SK-N-SH (cell line): ENCODE data around the gene RPGRIP1L. TPM values are rescaled to one million over a fixed set of nuclear protein-coding genes. Genes with fewer than 3 reads are reported as not detected.

ENCODE experiments used
- CTCF ChIA-PET: fragments of 300-600, 350-600 bp; formaldehyde crosslinking; extraction: SDS; loops from one replicate; lab custom pipeline; 2021; lab: Yijun Ruan, JAX
- POLR2A ChIA-PET: fragments of 350-600 bp; sonication (Branson Sonifier 250); formaldehyde crosslinking; extraction: SDS; loops from one replicate; lab custom pipeline; 2020; ENCODE audit warnings: antibody characterized with exemption, inconsistent platforms; lab: Yijun Ruan, JAX
- DNase-seq: peaks from one replicate; pipeline ENCODE4 v3.0.0; 2012
- H2AFZ ChIP-seq: fragments of 200-600 bp; sonication (generic); 2 replicates; pipeline ENCODE4 v1.8.1; 2016; ENCODE audit warnings: antibody characterized with exemption, mild to moderate bottlenecking, low read depth
- H3F3A ChIP-seq: fragments of 200-600 bp; sonication (generic); replicated peaks from 2 replicates; pipeline ENCODE3; 2016; ENCODE audit warnings: antibody characterized with exemption, mild to moderate bottlenecking; ENCODE audit not compliant: insufficient read depth
- H3K27ac ChIP-seq, 2 experiments: fragments of 200-500 bp in 1 of 2; fragments of 200-600 bp in 1 of 2; sonication (Bioruptor generic) in 1 of 2; sonication (generic), shearing (Covaris generic) in 1 of 2; 2 replicates each; pipeline versions ENCODE4 v1.5.1 to v1.6.1; 2014 to 2016; ENCODE audit warnings: low read depth in 2 of 2, inconsistent platforms in 1 of 2, low read length in 1 of 2, mild to moderate bottlenecking in 1 of 2, mixed read lengths in 1 of 2
- H3K27me3 ChIP-seq: fragments of 200-600 bp; sonication (generic), shearing (Covaris generic); 2 replicates; pipeline ENCODE4 v1.6.1; 2016; ENCODE audit warnings: mixed run types; ENCODE audit not compliant: insufficient read depth
- H3K36me3 ChIP-seq, 2 experiments: fragments of 200-500 bp in 1 of 2; fragments of 200-600 bp in 1 of 2; sonication (Bioruptor generic) in 1 of 2; sonication (generic) in 1 of 2; replicated peaks in 1 of 2; 2 replicates each; pipeline versions ENCODE3 to v1.5.1; 2014 to 2016; ENCODE audit warnings: low read length in 1 of 2, mild to moderate bottlenecking in 1 of 2; ENCODE audit not compliant: insufficient read depth in 2 of 2, control insufficient read depth in 1 of 2
- H3K4me1 ChIP-seq, 2 experiments: fragments of 200-500 bp in 1 of 2; fragments of 200-600 bp in 1 of 2; sonication (Bioruptor generic) in 1 of 2; sonication (generic), shearing (Covaris generic) in 1 of 2; 2 replicates each; pipeline versions ENCODE4 v1.5.1 to v1.6.1; 2014 to 2016; ENCODE audit warnings: low read depth in 1 of 2, low read length in 1 of 2, mixed run types in 1 of 2; ENCODE audit not compliant: insufficient read depth in 2 of 2, control insufficient read depth in 1 of 2
- H3K4me2 ChIP-seq: fragments of 200-600 bp; sonication (generic), shearing (Covaris generic); 2 replicates; pipeline ENCODE4 v1.6.1; 2017; ENCODE audit warnings: mixed run types
- H3K4me3 ChIP-seq, 2 experiments: fragments of 200-500 bp in 1 of 2; fragments of 200-600 bp in 1 of 2; sonication (Bioruptor generic) in 1 of 2; sonication (generic), shearing (Covaris generic) in 1 of 2; 2 replicates each; pipeline versions ENCODE4 v1.5.1 to v1.8.1; 2014 to 2016; ENCODE audit warnings: low read depth in 2 of 2, inconsistent platforms in 1 of 2, low read length in 1 of 2, mild to moderate bottlenecking in 1 of 2, mixed read lengths in 1 of 2, moderate library complexity in 1 of 2
- H3K79me2 ChIP-seq: fragments of 200-600 bp; sonication (generic); 2 replicates; pipeline ENCODE4 v1.8.1; 2017; ENCODE audit warnings: mild to moderate bottlenecking; ENCODE audit not compliant: insufficient read depth
- H3K9ac ChIP-seq: fragments of 200-600 bp; sonication (generic); 2 replicates; pipeline ENCODE4 v1.6.1; 2017; ENCODE audit warnings: mixed run types
- H3K9me2 ChIP-seq: fragments of 200-600 bp; sonication (generic); 2 replicates; pipeline ENCODE4 v1.6.1; 2017; ENCODE audit warnings: mixed run types
- H3K9me3 ChIP-seq: fragments of 200-600 bp; sonication (generic); 2 replicates; pipeline ENCODE4 v1.6.1; 2017; ENCODE audit warnings: mixed run types, mild to moderate bottlenecking, moderate library complexity
- H4K20me1 ChIP-seq: fragments of 200-600 bp; sonication (generic); 2 replicates; pipeline ENCODE4 v1.6.1; 2017; ENCODE audit warnings: mild to moderate bottlenecking, mixed run types; ENCODE audit not compliant: insufficient read depth
- CHD2 ChIP-seq: fragments of 150-350 bp; IDR thresholded peaks from 2 replicates; pipeline ENCODE4 v1.6.1; 2018; ENCODE audit warnings: low read length; ENCODE audit not compliant: partially characterized antibody
- FOSL2 ChIP-seq: IDR thresholded peaks from 2 replicates; pipeline ENCODE4 v1.4.0; 2012; ENCODE audit warnings: low read depth, mild to moderate bottlenecking, moderate library complexity, borderline replicate concordance
- FOXJ3 ChIP-seq: sonication (generic); formaldehyde crosslinking; IDR thresholded peaks from 2 replicates; pipeline ENCODE4 v1.5.1; 2020; ENCODE audit warnings: mild to moderate bottlenecking, missing genetic modification reagents
- GATA2 ChIP-seq: sonication (generic); formaldehyde crosslinking; IDR thresholded peaks from 2 replicates; pipeline ENCODE4 v1.5.0; 2020; ENCODE audit warnings: mild to moderate bottlenecking, missing genetic modification reagents
- IRF3 ChIP-seq: fragments of 150-350 bp; IDR thresholded peaks from 2 replicates; pipeline ENCODE4 v1.6.1; 2016; ENCODE audit warnings: mild to moderate bottlenecking, low read depth, low read length
- JUND ChIP-seq: IDR thresholded peaks from 2 replicates; pipeline ENCODE4 v1.4.0; 2012
- MAX ChIP-seq: IDR thresholded peaks from 2 replicates; pipeline ENCODE4 v1.4.0; 2012; ENCODE audit warnings: low read depth
- MXI1 ChIP-seq: IDR thresholded peaks from 2 replicates; pipeline ENCODE4 v1.6.1; 2012; ENCODE audit warnings: mild to moderate bottlenecking, low read depth, low read length, improper control_type of control experiment
- RAD21 ChIP-seq: IDR thresholded peaks from 2 replicates; pipeline ENCODE4 v1.6.1; 2012; ENCODE audit warnings: mild to moderate bottlenecking, low read length
- REST ChIP-seq: IDR thresholded peaks from 2 replicates; pipeline ENCODE4 v1.6.1; 2012; ENCODE audit warnings: mild to moderate bottlenecking, low read depth, low read length, moderate library complexity
- RFX5 ChIP-seq: IDR thresholded peaks from 2 replicates; pipeline ENCODE4 v1.6.1; 2012; ENCODE audit warnings: mild to moderate bottlenecking, improper control_type of control experiment, low read length
- RXRA ChIP-seq: IDR thresholded peaks from 2 replicates; pipeline ENCODE4 v1.4.0; 2012; ENCODE audit warnings: low read depth, mild to moderate bottlenecking, borderline replicate concordance
- SIN3A ChIP-seq: IDR thresholded peaks from 2 replicates; pipeline ENCODE4 v1.6.1; 2012; ENCODE audit warnings: low read depth, mild to moderate bottlenecking, low read length, moderate library complexity, borderline replicate concordance
- SMC3 ChIP-seq: IDR thresholded peaks from 2 replicates; pipeline ENCODE4 v1.6.1; 2012; ENCODE audit warnings: low read depth, low read length, improper control_type of control experiment
- USF1 ChIP-seq: IDR thresholded peaks from 2 replicates; pipeline ENCODE4 v1.4.0; 2012; ENCODE audit warnings: low read depth, borderline replicate concordance
- YY1 ChIP-seq: IDR thresholded peaks from 2 replicates; pipeline ENCODE4 v1.4.0; 2012; ENCODE audit warnings: low read depth, mild to moderate bottlenecking
- WGBS: methylation state at CpG from one replicate; pipeline ENCODE4 v1.1.6; 2017; ENCODE audit warnings: low lambda C conversion rate; 5-methylcytosine and 5-hydroxymethylcytosine counted together
- polyA plus RNA-seq, 3 experiments: library from polyadenylated mRNA; depleted of rRNA; stranded (reverse); fragments of >200 nt; gene quantifications; 2 replicates each; pipeline ENCODE4 v1.2.3, GENCODE V29; 2012

RPGRIP1L gene
- polyA plus RNA-seq, 1 of the 3 experiments (the other 2 are of a cell fraction) = 5.7 TPM

- DNase-seq = no peak
- WGBS = 44% methylated on average over 5 of the region's 5 CpGs
- no peak overlapping the region for H3K27ac ChIP-seq
Observed at GRCh38 chr16:53559270-53559951, 144.2 kb downstream of the RPGRIP1L start.

More at GRCh38 chr16:53559270-53559951, 144.2 kb downstream of the RPGRIP1L start:
- Histone ChIP-seq H3K27me3 (no peaks in the 10 kb centered on the region), H3K9me3 (no peaks in the 10 kb centered on the region), H3K9me2 (no peaks in the 10 kb centered on the region), H3K9ac (no peak overlapping the region), H3K4me3 (no peak overlapping the region), H4K20me1 (no peaks in the 10 kb centered on the region), H3K36me3 (no peaks in the 10 kb centered on the region), H3K4me2 (no peak overlapping the region), H3K4me1 (no peaks in the 10 kb centered on the region), H3F3A (no peaks in the 10 kb centered on the region), H2AFZ (no peak overlapping the region), H3K79me2 (no peaks in the 10 kb centered on the region)
- ChIA-PET POLR2A (no interaction called here), CTCF (interaction anchor here (0.9 to 2.4 kb wide), 2 partner anchors 9 to 352 kb away, joined by 3 to 10 read pairs; no protein-coding TSS in a partner anchor)
- no peak for TF ChIP-seq RAD21
- TF ChIP-seq REST = no peak
- TF ChIP-seq RXRA = no peak
- no peak for TF ChIP-seq JUND
- TF ChIP-seq USF1 = no peak
- TF ChIP-seq GATA2 (CRISPR knock-in tag) = no peak
- no peak for TF ChIP-seq FOXJ3
- TF ChIP-seq IRF3 = no peak
- no peak for TF ChIP-seq CHD2
- no peak for TF ChIP-seq MXI1
- no peak for TF ChIP-seq MAX
- TF ChIP-seq YY1 = no peak
- TF ChIP-seq SMC3 = no peak
- TF ChIP-seq SIN3A = no peak
- TF ChIP-seq FOSL2 = no peak
- no peak for TF ChIP-seq RFX5
